H1 (cell line): ENCODE data around the gene ABHD6. TPM values are rescaled to one million over a fixed set of nuclear protein-coding genes. Genes with fewer than 3 reads are reported as not detected.

Experiments
- EZH2 ChIP-seq: fragments of 200-600 bp; sonication (generic); IDR thresholded peaks from 2 replicates; pipeline ENCODE4 v1.7.1; 2012; ENCODE audit warnings: low read depth, mild to moderate bottlenecking, moderate library complexity, low read length, inconsistent platforms; ENCODE audit not compliant: severe bottlenecking
- NRF1 ChIP-seq: IDR thresholded peaks from 2 replicates; pipeline ENCODE4 v1.6.1; 2011; ENCODE audit warnings: mild to moderate bottlenecking, low read depth, low read length, improper control_type of control experiment
- SP2 ChIP-seq: IDR thresholded peaks from 2 replicates; pipeline ENCODE4 v1.6.1; 2012; ENCODE audit warnings: mild to moderate bottlenecking, low read length, inconsistent platforms
- polyA plus RNA-seq, 7 experiments: library from polyadenylated mRNA; depleted of rRNA in 3 of 7; stranded (reverse) in 5 of 7; unstranded in 2 of 7; fragments of >200 nt in 5 of 7; fragments of 200-250 nt in 2 of 7; gene quantifications; 1 replicate in 5 of 7; 2 replicates in 1 of 7; 4 replicates in 1 of 7; pipeline versions ENCODE4 v1.2.1 to v1.2.3, GENCODE V29; 2011 to 2013; ENCODE audit warnings: missing spikeins in 2 of 7, mixed read lengths in 2 of 7
- total RNA-seq: library from RNA; stranded (reverse); fragmentation: NEBNext Ultra II Directional; extraction: Animal tissue kit (Norgen Biotek cat#: 25700); gene quantifications from 2 replicates; pipeline ENCODE4 v1.2.1, GENCODE V29; 2021
- TF ChIP-seq, protein P1 (sequence below): fragments of 300-600 bp; sonication (generic); IDR thresholded peaks from 2 replicates; pipeline ENCODE4 v1.7.1; 2012; ENCODE audit warnings: low read length, moderate library complexity, mild to moderate bottlenecking, inconsistent platforms; ENCODE audit not compliant: insufficient replicate concordance

Gene ABHD6
- total and polyA plus RNA-seq, 2 of the 8 experiments (the other 6 are each of a cell fraction or from before 2014, with no cell fraction given) = 5.9 to 6.6 TPM

DNA sequence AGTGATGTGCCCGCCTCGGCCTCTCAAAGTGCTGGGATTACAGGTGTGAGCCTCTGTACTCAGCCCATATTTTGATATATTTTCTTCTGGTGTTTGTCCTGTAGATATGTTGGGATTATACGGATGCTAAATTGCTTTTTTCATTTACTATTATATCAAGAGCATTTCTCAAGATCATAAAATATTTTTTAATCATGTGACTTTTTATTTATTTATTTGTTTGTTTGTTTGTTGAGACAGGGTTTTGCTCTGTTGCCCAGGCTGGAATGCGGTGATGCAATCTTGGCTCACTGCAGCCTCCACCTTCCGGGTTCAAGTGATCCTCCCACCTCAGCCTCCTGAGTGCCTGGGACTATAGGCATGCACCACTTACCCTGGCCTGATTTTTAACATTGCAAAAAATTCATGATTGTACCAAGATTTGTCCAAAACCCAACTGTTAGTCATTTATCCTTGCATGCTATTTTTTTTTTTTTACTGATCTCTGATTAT, 92.4 kb downstream of the ABHD6 start (continued):
- TF ChIP-seq, protein P1, sequence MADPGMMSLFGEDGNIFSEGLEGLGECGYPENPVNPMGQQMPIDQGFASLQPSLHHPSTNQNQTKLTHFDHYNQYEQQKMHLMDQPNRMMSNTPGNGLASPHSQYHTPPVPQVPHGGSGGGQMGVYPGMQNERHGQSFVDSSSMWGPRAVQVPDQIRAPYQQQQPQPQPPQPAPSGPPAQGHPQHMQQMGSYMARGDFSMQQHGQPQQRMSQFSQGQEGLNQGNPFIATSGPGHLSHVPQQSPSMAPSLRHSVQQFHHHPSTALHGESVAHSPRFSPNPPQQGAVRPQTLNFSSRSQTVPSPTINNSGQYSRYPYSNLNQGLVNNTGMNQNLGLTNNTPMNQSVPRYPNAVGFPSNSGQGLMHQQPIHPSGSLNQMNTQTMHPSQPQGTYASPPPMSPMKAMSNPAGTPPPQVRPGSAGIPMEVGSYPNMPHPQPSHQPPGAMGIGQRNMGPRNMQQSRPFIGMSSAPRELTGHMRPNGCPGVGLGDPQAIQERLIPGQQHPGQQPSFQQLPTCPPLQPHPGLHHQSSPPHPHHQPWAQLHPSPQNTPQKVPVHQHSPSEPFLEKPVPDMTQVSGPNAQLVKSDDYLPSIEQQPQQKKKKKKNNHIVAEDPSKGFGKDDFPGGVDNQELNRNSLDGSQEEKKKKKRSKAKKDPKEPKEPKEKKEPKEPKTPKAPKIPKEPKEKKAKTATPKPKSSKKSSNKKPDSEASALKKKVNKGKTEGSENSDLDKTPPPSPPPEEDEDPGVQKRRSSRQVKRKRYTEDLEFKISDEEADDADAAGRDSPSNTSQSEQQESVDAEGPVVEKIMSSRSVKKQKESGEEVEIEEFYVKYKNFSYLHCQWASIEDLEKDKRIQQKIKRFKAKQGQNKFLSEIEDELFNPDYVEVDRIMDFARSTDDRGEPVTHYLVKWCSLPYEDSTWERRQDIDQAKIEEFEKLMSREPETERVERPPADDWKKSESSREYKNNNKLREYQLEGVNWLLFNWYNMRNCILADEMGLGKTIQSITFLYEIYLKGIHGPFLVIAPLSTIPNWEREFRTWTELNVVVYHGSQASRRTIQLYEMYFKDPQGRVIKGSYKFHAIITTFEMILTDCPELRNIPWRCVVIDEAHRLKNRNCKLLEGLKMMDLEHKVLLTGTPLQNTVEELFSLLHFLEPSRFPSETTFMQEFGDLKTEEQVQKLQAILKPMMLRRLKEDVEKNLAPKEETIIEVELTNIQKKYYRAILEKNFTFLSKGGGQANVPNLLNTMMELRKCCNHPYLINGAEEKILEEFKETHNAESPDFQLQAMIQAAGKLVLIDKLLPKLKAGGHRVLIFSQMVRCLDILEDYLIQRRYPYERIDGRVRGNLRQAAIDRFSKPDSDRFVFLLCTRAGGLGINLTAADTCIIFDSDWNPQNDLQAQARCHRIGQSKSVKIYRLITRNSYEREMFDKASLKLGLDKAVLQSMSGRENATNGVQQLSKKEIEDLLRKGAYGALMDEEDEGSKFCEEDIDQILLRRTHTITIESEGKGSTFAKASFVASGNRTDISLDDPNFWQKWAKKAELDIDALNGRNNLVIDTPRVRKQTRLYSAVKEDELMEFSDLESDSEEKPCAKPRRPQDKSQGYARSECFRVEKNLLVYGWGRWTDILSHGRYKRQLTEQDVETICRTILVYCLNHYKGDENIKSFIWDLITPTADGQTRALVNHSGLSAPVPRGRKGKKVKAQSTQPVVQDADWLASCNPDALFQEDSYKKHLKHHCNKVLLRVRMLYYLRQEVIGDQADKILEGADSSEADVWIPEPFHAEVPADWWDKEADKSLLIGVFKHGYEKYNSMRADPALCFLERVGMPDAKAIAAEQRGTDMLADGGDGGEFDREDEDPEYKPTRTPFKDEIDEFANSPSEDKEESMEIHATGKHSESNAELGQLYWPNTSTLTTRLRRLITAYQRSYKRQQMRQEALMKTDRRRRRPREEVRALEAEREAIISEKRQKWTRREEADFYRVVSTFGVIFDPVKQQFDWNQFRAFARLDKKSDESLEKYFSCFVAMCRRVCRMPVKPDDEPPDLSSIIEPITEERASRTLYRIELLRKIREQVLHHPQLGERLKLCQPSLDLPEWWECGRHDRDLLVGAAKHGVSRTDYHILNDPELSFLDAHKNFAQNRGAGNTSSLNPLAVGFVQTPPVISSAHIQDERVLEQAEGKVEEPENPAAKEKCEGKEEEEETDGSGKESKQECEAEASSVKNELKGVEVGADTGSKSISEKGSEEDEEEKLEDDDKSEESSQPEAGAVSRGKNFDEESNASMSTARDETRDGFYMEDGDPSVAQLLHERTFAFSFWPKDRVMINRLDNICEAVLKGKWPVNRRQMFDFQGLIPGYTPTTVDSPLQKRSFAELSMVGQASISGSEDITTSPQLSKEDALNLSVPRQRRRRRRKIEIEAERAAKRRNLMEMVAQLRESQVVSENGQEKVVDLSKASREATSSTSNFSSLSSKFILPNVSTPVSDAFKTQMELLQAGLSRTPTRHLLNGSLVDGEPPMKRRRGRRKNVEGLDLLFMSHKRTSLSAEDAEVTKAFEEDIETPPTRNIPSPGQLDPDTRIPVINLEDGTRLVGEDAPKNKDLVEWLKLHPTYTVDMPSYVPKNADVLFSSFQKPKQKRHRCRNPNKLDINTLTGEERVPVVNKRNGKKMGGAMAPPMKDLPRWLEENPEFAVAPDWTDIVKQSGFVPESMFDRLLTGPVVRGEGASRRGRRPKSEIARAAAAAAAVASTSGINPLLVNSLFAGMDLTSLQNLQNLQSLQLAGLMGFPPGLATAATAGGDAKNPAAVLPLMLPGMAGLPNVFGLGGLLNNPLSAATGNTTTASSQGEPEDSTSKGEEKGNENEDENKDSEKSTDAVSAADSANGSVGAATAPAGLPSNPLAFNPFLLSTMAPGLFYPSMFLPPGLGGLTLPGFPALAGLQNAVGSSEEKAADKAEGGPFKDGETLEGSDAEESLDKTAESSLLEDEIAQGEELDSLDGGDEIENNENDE = no peak
- TF ChIP-seq SP2 (no peak), EZH2 (no peak), NRF1 (no peak)
